ENCODE data around the gene EDA.

The EDA gene

DNA sequence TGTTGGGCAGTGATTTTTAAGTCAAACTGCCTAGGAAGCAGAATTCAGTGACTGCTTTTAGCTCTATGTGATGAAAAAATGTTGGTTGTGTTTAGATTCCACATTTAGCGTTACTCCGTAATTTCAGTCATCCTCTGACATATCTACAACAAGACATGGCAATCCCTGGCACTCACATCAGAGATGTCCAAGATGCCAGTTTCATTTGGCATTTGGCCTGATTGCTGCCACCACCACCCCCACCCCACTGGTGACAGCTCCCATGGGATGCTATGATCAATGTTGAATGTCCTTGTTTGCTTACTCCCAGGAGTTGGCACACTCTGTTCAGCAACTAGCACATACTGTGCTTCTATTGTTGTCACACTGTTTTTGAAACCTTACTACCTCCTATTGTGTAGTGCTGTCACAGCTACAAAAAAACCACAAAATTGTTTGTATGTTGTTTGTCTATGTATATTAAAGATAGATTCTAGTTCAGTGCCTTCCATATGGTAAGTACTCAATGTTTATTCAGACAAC, 332.4 kb downstream of the EDA start:
- no peak for DNase-seq (ENCODE audit: low spot score)
- in situ Hi-C loops (cut with MboI; ENCODE audit: low pct_unique_long_range_greater_than_20kb, low sequenced_read_pairs, unreplicated experiment): no loop called here
- TF ChIP-seq, protein P1, sequence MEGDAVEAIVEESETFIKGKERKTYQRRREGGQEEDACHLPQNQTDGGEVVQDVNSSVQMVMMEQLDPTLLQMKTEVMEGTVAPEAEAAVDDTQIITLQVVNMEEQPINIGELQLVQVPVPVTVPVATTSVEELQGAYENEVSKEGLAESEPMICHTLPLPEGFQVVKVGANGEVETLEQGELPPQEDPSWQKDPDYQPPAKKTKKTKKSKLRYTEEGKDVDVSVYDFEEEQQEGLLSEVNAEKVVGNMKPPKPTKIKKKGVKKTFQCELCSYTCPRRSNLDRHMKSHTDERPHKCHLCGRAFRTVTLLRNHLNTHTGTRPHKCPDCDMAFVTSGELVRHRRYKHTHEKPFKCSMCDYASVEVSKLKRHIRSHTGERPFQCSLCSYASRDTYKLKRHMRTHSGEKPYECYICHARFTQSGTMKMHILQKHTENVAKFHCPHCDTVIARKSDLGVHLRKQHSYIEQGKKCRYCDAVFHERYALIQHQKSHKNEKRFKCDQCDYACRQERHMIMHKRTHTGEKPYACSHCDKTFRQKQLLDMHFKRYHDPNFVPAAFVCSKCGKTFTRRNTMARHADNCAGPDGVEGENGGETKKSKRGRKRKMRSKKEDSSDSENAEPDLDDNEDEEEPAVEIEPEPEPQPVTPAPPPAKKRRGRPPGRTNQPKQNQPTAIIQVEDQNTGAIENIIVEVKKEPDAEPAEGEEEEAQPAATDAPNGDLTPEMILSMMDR (IDR thresholded peaks at IDR 0.05; ENCODE audit: extremely low read depth, insufficient read depth, missing control alignments): no peak

DNA sequence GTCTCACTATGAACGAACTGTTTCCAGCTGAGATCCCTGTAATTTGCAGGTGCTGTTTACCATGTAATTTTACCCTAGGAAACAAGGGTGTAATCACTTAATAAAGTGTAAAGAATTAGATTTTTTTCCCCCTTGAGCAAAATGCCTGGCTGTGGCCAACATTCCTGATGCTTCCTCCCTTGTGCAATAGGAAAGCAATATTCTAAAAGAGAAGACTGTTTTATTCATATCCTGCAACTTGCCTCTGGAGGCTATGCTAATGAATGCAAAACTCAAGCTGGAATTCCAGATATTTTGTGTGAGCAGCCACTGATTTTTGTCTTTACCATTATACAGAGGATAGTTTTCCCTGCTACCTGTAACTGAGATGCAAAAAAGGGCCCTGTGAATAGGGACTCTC, 335.8 kb downstream of the EDA start:
- in situ Hi-C loops (cut with MboI; ENCODE audit: low pct_unique_long_range_greater_than_20kb, low sequenced_read_pairs, unreplicated experiment): no loop called here
- TF ChIP-seq, protein P1 (IDR thresholded peaks at IDR 0.05; ENCODE audit: extremely low read depth, insufficient read depth, missing control alignments): no peak
- no peak for DNase-seq (ENCODE audit: low spot score)

DNA sequence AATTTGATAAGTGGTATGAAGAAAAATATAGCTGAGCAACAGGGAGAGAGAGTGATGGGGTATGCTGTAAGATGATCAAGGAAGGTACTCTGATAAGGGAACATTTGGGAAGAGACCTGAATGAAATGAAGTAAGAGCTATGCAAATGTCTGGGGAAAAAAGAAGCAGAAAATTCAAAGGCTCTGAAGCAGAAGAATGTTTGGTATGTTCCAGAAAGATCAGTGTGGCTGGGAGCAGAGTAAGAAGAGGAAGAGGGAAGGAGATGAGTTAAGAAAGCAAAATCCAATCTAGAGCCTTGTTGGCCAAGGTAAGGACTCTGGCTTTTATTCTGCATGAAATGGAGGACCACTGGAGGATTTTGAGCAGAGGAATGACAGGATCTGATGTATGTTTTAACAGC, 343.8 kb downstream of the EDA start:
- TF ChIP-seq, protein P1 (IDR thresholded peaks at IDR 0.05; ENCODE audit: extremely low read depth, insufficient read depth, missing control alignments): no peak
- in situ Hi-C loops (cut with MboI; ENCODE audit: low pct_unique_long_range_greater_than_20kb, low sequenced_read_pairs, unreplicated experiment): no loop called here
- DNase-seq (ENCODE audit: low spot score): no peak

DNA sequence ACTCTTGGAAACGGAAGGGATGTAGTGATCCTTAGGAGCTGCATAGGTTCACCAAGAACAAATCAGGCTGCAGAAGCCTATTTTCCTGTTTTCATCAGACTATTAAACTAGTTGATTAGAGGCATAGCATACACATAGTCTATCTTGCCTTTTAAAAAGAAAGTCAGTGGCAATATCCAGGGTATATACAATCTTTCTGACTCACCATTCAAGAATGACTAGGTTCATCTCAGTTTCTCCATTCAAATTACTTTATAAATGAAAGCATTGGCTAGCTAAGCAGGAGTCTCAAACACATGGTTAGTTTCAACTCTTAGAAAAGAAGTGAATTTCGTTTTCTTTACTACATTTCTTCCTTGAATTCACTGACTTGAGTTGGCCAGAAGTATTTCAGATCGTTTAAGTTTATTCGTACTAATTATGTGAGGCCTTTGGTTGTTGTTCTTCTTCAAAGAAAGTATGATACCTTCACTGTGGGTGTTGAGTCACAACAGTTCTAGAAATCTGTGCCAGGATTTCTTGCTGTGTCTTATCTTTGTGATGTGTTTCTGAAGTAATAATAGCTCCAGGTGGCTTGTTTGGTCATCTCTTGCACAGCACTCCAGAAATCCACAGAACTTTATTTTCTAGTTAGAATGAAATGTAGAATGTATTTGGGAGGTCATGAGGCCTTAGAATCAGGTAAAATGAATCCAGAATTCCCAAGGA, 345.6 kb downstream of the EDA start:
- TF ChIP-seq, protein P1 (IDR thresholded peaks at IDR 0.05; ENCODE audit: extremely low read depth, insufficient read depth, missing control alignments): no peak
- in situ Hi-C loops (cut with MboI; ENCODE audit: low pct_unique_long_range_greater_than_20kb, low sequenced_read_pairs, unreplicated experiment): no loop called here
- DNase-seq (ENCODE audit: low spot score): no peak

DNA sequence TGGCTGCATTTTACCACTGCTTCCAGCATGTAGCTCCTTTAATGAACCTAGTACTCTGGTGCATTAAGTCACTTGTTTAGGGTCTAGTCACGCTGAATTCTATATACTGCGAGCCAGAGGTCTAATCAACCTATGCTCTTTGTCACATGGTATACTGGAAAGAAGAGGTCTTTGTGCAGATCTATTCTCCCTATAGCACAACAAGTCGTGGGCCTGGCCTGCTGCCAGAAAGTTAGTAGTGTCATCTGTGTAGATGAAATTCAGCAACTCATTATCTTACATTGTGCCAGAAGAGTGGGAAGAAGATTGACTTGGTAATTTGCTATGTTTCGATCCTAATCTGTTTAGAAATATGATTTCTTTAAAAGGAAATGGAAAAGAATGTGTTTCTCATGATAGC, 353.0 kb downstream of the EDA start:
- no peak for DNase-seq (ENCODE audit: low spot score)
- TF ChIP-seq, protein P1 (IDR thresholded peaks at IDR 0.05; ENCODE audit: extremely low read depth, insufficient read depth, missing control alignments): no peak
- in situ Hi-C loops (cut with MboI; ENCODE audit: low pct_unique_long_range_greater_than_20kb, low sequenced_read_pairs, unreplicated experiment): no loop called here

DNA sequence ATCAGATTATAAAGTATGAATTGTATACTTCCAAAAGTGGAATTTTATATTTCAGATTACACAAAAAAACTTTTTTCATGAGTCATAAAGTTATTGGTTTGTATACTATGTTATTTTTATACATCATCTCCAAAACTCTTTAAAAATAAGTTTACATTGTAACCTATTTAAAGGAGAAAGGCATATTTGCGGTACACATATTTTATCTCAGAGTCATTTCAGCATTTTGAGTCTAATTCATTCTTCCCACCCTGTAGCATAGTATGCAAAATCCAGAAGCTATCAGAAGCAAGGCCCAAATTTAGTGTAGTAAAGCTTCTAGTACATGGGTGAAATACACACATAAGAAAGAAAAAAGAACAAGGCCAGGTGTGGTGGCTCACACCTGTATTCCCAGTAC, 353.5 kb downstream of the EDA start:
- in situ Hi-C loops (cut with MboI; ENCODE audit: low pct_unique_long_range_greater_than_20kb, low sequenced_read_pairs, unreplicated experiment): no loop called here
- TF ChIP-seq, protein P1 (IDR thresholded peaks at IDR 0.05; ENCODE audit: extremely low read depth, insufficient read depth, missing control alignments): no peak
- no peak for DNase-seq (ENCODE audit: low spot score)
